ENCODE data around the gene ZDHHC22.

Gene ZDHHC22

DNA sequence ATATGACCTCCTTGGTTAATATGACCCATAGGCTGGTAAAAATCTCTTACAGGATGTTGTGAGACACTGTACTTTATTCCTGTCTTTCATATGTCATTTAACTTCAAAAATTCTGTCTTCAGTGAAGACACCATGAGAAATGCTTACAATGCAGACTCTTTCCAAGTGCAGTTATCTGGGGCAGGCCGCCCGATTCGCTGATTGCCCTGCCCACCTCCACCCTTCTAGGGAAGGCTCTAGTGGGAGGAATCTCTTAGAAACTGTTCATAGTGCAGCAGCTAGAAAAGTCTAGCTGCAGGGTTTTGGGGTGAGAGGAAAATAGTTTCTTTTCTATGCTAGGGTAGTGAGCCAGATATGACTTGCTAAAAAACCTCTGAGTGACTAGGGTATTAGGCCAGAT, 58.5 kb downstream of the ZDHHC22 start:
- H3K36me3 ChIP-seq (replicated peaks): no peaks in the 10 kb centered on the region
- in situ Hi-C loops (cut with MboI; ENCODE audit: low sequenced_read_pairs): no loop called here

DNA sequence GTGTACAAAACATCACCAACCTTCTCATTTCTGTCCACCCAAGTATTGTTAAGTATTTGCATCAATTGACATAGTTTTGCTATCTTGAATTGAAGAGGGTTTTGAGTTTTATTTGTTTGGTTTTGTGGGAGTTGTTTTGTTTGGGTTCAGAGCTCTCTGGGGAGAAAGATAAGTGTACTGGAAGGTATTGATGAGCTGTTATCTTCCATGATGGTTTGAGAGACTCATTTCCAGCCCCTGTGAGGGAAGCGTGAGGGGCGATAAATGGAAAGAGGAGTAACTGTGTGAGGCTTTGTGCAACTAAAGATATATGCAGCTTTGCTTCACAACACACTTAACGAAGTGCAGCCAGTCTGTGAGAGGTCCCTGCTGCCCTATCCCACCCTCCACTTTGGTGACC, 59.2 kb downstream of the ZDHHC22 start:
- H3K36me3 ChIP-seq (replicated peaks): no peaks in the 10 kb centered on the region
- in situ Hi-C loops (cut with MboI; ENCODE audit: low sequenced_read_pairs): no loop called here
- peaks cover 12% of the 10 kb centered on the region for H3K4me1 ChIP-seq
- no peaks in the 10 kb centered on the region for H3K27me3 ChIP-seq (ENCODE audit: low read depth)
- DNase-seq (ENCODE audit: low spot score in 2 of 2): no peak
- no peaks in the 10 kb centered on the region for H3K9me3 ChIP-seq
- H3K4me3 ChIP-seq: no peak overlapping the region

More for the DNA sequence above, 58.5 kb downstream of the ZDHHC22 start:
- H3K9me3 ChIP-seq: no peaks in the 10 kb centered on the region
- no peaks in the 10 kb centered on the region for H3K27me3 ChIP-seq (ENCODE audit: low read depth)
- DNase-seq (ENCODE audit: low spot score in 2 of 2): no peak
- no peak overlapping the region for H3K4me3 ChIP-seq
- H3K4me1 ChIP-seq: peaks cover 12% of the 10 kb centered on the region

Data from HAP-1 (cell line).